ENCODE measurements around the gene DZIP3.
"Not testable (repeated sequence)": the region's sequence is repeated elsewhere in the genome, so short reads cannot be mapped to it uniquely, and the experiment has no call there.

DZIP3 gene

DNA sequence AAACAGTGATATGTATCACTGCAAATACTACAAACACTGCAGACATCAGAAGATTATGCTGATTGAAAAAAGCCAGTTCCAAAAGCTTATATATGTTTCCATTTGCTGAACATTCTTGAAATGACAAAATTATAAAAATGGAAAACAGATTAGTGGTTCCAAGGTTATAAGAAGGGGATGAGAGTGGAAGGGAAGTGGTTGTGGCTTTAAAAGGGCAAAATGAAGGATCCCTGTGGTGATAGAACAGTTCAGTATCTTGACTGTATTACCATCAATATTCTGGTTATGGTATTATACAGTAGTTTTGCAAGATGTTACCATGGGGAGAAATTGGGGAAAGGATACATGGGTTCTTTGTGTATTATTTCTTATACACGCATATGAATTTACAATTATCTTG lies 77.8 kb downstream of the DZIP3 start:
- no peak for DNase-seq (ENCODE audit: low read depth)

DNA sequence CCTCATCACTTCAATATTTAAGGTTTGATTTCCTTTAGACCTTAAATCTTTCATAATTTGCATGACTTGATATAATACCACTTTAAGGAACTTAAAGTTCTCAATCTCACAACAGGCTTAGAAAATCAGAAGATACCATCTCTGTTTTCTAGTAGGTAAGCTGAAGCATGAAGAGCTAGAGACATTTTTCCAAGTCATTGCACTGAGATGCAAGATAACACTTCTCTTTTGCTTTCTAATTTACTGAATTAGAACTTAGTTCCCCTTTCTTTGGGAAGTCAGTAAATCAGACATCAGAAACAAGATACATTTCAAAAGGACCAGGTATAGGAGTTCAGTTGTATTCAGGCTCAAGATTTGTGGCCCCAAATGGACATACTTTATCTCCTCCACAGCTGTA lies 79.7 kb downstream of the DZIP3 start:
- DNase-seq (ENCODE audit: low read depth) = no peak

More for the DNA sequence above, 77.8 kb downstream of the DZIP3 start:
- no peak overlapping the region for H3K4me3 ChIP-seq (ENCODE audit: low read depth, low read length)

DNA sequence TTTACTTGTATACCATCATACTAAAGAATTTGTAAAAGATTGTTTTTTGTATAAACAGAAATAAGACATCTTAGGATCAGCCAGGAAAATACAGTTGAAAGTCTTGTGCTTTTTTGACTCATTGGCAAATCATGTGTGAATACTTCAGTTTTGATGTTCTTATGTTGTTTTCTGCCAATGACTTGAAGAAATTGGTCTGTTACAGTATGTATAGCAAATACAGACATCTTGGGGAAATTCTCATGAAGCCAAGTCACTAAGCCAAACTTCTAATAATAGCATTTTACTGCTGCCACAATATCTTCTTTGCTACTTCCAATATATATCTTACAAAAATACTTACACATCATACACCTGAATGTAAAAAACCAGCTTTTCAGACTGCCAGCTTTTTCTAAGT lies 83.2 kb downstream of the DZIP3 start:
- no peak for DNase-seq (ENCODE audit: low read depth)
- no peak overlapping the region for H3K4me3 ChIP-seq (ENCODE audit: low read depth, low read length)

More for the DNA sequence above, 79.7 kb downstream of the DZIP3 start:
- no peak overlapping the region for H3K4me3 ChIP-seq (ENCODE audit: low read depth, low read length)

DNA sequence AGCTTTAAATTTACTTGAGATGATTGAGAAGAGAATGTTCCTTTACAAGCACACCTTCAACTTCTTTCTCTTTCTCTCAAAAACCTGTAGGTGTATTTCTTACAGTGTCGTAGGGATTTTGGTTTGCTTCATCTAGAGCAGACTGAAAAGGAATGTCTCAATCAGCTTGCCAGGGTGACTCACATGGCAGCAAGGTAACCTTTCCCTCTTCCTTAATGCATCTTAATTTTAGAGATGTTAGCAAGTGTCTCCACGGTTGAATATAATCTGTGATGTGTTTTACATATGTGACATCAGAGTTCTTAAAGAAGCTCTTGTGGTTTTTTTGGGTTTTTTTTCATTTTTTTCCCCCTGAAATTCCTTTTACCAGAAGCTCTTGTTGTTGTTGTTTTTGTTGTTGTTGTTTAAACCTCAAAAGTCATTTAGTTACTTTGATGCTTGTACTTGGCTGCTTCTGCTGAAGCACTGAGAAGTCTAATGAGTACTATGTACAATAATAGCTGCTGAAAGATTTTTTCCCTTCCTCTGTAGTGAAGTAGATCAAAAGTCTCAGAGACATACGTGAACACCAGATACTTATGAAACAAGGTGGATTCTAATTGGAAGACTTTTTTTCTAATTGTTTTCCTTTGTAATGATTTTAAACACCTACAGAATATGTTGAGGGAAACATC lies 84.6 kb downstream of the DZIP3 start:
- no peak overlapping the region for H3K4me3 ChIP-seq (ENCODE audit: low read depth, low read length)
- no peak for DNase-seq (ENCODE audit: low read depth)

DNA sequence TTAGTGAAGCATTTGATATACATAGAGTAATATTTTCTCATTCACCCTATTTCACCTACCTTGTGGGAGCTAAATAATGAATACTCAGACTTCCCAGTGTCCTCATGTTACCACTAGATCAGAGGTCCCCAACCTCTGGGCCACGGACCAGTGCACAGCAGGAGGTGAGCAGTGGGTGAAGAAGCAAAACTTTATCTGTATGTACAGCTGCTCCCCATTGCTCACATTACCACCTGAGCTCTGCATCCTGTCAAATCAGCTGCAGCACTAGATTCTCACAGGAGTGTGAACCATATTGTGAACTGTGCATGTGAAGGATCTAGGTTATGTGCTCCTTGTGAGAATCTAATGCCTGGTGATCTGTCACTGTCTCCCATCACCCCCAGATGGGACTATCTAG lies 88.3 kb downstream of the DZIP3 start:
- H3K4me3 ChIP-seq (ENCODE audit: low read depth, low read length) = no peak overlapping the region
- DNase-seq (ENCODE audit: low read depth) = no peak

DNA sequence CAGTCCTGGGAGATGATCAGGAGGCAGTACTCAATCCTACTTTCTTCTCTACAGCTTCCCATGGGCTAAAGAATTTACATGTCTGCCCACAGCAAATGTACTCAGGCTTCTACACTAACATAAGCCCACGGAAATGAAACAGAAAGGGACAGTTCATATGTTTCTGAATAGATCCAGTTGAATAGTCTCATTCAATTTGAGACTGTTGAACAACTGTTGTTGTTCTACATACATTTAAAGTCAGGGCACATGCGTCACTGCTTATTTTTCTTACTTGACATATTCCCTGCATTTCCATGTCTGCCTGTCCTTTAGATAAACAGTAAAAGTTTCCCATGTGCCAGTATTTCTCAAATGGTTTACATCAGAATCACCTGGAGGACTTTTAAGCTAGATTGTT lies 102.8 kb downstream of the DZIP3 start:
- DNase-seq (ENCODE audit: low read depth); H3K4me3 ChIP-seq (ENCODE audit: low read depth, low read length): not testable (repeated sequence)

DNA sequence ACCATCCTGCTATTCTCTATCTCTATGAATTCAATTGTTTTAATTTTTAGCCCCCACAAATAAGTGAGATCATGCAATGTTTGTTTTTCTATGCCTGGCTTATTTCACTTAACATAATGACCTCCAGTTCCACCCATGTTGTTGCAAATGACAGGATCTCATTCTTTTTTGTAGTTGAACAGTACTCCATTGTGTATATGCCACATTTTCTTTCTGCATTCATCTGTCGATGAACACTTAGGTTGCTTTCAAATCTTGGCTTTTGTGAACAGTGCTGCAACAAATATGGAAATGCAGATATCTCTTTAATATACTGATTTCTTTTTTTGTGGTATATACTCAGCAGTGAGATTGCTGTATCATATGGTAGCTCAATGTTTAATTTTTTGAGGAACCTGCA lies 108.9 kb downstream of the DZIP3 start:
- no peak overlapping the region for H3K4me3 ChIP-seq (ENCODE audit: low read depth, low read length)
- no peak for DNase-seq (ENCODE audit: low read depth)

DNA sequence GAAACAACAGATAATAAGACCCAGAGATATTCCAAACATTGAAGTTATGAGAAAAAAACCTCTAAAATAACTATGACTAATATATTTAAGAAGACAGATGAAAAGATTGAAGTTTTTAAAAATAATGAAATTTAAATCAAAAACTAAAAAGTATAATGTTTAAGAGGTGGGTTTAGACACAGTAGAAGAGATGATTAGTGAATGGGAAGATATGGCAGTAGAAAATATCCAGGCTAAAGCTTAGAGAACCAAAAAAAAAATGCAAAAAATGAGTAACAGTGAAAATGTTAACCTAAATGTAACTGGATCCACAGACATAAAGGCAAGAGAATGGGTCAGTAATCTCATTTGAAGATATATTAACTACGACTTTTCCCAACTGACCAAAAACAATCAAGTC lies 115.5 kb downstream of the DZIP3 start:
- DNase-seq (ENCODE audit: low read depth) = no peak
- H3K4me3 ChIP-seq (ENCODE audit: low read depth, low read length) = no peak overlapping the region

DNA sequence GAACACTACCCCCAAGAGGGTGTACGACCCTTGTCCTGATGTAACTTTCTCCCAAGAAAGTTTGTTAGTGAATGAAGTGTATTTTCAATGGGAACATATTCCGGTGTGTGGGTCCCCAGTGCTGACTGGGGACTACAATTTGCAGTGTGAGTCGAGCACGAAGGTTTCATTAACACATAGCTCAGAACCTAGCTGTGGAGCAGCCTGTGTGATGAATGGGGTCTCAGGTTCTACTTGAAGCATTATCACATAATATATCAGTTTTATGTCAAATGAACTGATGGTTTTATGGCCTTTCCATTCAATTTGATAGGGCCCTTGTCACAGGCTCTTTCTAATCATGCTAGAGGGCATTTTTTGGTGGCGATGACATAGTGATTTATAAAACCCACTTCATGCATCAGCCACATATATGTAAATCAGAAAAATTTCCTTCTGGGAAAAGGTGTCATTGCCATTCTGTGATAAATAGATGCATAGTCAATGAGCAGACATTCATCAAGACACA lies 123.5 kb downstream of the DZIP3 start:
- DNase-seq (ENCODE audit: low read depth) = no peak
- no peak overlapping the region for H3K4me3 ChIP-seq (ENCODE audit: low read depth, low read length)

DNA sequence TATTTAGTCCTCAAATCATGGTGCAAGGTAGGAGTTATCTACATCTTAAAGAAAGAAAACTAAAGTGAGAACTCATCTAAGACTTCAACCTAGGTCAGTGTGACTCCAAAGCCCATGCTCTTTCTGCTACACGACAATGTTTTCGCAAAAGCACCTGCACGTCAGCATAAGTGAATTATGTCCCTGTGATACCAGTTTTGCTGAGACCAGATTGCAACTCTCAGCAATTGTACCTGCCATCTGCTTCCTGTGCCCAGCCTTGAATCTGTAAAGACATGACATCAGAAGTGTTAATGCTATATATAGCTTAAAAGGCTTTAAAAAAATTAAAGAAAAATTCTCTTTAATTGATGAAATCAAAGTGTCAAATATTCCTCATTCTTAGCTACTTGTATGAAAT lies 124.3 kb downstream of the DZIP3 start:
- H3K4me3 ChIP-seq (ENCODE audit: low read depth, low read length) = no peak overlapping the region
- no peak for DNase-seq (ENCODE audit: low read depth)

DNA sequence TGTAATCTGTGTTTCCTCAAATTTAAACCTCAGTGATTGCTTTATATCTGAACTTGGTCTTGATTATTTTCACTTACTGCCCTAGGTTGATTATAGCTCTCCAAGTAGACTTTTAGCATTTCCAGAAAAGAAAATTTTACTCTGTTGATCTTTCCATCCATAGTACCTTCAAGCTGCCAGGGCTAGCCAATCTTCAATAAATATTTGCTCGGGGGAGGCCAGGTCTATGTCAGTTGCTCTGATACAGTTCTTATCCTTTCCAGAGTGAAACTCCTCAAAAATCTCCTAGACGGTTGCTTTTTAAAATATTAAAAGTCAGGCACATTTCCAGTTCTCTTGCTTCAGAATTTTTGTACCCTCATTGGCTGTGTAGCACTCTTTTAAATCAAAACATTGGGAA lies 128.9 kb downstream of the DZIP3 start:
- no peak overlapping the region for H3K4me3 ChIP-seq (ENCODE audit: low read depth, low read length)

DNA sequence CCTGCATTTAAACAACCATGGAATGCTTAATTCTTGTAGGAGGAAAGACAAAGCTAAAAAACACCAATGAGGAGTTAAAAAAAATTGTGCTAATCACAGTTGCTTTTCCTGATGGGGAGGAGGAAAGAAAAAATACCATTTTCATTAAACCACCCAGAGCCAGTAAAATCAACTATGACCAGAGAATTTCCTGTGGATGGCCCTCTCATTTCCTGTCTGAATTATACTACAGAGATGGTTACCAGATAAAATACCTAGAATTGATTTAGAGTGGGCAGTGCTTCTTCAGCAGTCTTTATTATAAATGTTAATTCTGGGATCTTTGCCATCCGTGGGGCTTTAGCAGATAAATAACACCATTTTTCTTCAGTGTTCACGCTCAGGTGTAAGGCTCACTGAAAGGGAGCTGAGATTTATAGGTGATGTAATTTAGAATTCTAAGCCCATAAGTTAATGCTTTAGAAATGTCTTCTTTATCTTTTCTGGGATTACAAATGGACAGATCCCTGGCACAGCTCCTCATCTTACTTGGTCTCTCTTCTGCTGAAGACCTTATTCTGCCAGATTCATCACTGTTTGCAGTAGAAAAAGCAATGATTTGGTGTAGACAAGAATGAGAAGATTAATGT lies 129.8 kb downstream of the DZIP3 start:
- no peak for DNase-seq (ENCODE audit: low read depth)
- H3K4me3 ChIP-seq (ENCODE audit: low read depth, low read length) = no peak overlapping the region

More for the DNA sequence above, 128.9 kb downstream of the DZIP3 start:
- no peak for DNase-seq (ENCODE audit: low read depth)

DNA sequence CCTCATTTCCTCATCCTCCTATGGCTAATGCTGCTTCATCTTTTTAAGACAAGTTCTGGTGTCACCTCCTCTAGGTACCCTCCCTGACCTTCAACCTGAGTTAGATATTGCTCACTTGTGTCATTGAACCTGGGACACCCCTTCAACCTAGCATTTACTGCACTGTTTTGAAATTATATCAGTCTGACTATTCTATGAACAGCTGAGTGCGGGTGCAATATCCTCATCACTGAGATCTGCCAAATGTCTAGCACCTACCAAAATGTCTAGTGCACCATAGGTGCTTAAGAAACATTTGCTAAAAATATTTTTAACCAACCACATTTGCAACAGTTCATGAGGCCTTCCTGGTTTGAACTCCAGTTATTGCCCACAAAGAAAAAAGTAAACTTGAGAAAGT lies 133.2 kb downstream of the DZIP3 start:
- H3K4me3 ChIP-seq (ENCODE audit: low read depth, low read length) = no peak overlapping the region

DNA sequence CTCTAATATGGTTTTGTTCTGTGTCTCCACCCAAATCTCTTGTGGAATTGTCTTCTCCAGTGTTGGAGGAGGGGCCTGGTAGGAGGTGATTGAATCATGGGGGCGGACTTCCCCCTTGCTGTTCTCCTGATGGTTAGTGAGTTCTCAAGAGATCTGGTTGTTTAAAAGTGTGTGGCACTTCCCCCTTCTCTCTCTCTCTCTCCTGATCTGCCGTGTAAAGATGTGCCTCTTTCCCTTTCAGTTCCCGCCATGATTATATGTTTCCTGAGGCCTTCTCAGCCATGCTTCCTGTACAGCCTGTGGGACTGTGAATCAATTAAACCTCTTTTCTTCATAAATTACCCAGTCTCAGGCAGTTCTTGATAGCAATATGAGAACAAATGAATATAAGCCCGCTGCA lies 134.6 kb downstream of the DZIP3 start:
- no peak overlapping the region for H3K4me3 ChIP-seq (ENCODE audit: low read depth, low read length)
- no peak for DNase-seq (ENCODE audit: low read depth)

More for the DNA sequence above, 133.2 kb downstream of the DZIP3 start:
- DNase-seq (ENCODE audit: low read depth) = no peak

DNA sequence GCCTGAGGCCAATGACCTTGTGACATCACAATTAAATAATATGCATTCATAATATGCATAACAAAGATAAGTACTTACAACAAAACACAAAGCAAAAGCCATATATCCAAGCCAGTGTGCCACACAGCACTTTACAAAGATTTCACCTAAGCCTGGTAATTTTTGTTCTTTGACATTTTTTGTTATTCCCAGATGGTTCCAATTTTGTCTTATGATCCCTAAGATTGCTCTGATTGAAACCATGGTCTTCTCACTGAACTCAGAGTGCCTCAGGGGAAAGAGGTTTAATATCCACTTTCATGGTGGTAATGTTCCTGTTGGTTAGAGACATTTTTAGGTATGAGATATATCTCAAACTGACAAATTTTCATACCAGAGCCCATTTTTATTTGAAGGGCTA lies 138.6 kb downstream of the DZIP3 start:
- no peak for DNase-seq (ENCODE audit: low read depth)
- no peak overlapping the region for H3K4me3 ChIP-seq (ENCODE audit: low read depth, low read length)

DNA sequence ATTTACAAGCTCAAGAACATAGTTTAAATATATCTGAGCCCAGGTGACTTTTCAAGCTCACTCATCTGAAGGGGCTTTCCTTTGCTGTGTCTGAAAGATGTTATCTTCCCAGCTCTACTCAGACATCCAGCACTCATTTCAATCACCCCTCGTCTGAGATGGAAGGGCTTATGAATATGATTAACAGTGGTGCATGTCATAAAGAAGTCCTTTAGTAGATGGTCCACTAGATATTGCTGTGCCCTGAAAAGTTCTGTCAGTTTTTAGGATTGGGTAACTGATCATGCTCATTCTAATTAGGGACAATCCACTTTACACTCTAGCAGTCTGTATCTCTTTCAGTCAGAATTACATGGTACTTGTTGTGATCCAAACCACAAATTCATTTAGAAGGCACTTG lies 139.4 kb downstream of the DZIP3 start:
- no peak overlapping the region for H3K4me3 ChIP-seq (ENCODE audit: low read depth, low read length)
- no peak for DNase-seq (ENCODE audit: low read depth)

DNA sequence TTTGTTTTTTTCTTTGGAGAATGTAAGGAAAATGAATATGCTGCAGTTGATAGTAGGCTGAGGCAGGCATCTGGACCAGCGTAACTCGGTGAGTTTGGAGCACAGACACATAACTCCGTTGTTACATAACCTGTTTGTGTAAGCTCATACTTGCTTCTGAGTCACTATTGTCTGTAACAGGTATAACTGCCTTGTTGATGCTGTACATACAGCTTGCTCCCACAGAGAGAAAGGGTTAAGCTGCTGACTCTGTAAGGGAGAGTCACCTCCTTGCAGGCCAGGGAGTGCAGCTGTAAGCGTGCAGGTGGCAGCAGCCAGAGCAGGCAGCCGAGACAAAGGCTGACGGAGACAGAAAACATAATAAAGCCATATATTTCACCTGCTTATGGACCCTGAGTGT lies 147.3 kb downstream of the DZIP3 start:
- no peak for DNase-seq (ENCODE audit: low read depth)
- H3K4me3 ChIP-seq (ENCODE audit: low read depth, low read length) = no peak overlapping the region

DNA sequence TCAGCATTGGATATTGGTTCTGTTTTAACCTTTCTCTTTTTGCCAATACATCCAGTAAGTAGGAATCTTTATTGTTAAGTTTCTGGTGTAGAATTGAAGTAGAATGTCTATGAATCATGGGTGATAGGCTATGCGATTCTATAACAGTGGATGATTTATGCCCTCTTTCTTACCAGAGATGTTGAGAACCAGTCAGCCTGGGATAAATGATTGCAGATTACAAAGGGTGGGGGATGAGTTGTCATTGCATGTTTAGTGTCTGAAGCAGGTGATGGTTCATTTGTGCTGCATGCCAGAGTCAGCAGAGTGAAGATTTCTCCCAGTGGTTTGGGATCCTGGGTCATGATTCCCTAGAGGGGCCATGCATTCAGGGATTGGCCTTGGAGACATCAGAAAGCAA lies 153.4 kb downstream of the DZIP3 start:
- no peak for DNase-seq (ENCODE audit: low read depth)
- no peak overlapping the region for H3K4me3 ChIP-seq (ENCODE audit: low read depth, low read length)
